ENCODE data around the gene SERPINA1.

SERPINA1 gene

GRCh38 chr14:94332587-94332986 is 55.8 kb downstream of the SERPINA1 start:
- ATAC-seq (ENCODE audit: insufficient read depth, low read depth) = no peak
- Histone ChIP-seq H3K4me1 (ENCODE audit: insufficient read depth, low read length) (no peaks in the 10 kb centered on the region), H4K20me1 (ENCODE audit: insufficient read depth, low read length) (no peaks in the 10 kb centered on the region), H3K27ac (ENCODE audit: low read length) (no peak overlapping the region), H3K36me3 (ENCODE audit: insufficient read depth, low read length) (no peaks in the 10 kb centered on the region), H3K4me2 (ENCODE audit: insufficient read depth, low read length) (no peak overlapping the region), H3K9ac (ENCODE audit: low read depth, low read length) (no peak overlapping the region), H2AFZ (ENCODE audit: low read depth, low read length) (no peak overlapping the region), H3K9me3 (ENCODE audit: insufficient read depth, low read length, severe bottlenecking) (no peaks in the 10 kb centered on the region), H3K27me3 (ENCODE audit: insufficient read depth, low read length, poor library complexity) (peaks cover 2% of the 10 kb centered on the region), H3K79me2 (ENCODE audit: insufficient read depth, low read length) (no peaks in the 10 kb centered on the region), H3K4me3 (ENCODE audit: low read depth in 1 of 2, low read length in 2 of 2) (no peak overlapping the region)
- DNase-seq = no peak
- no peak for TF ChIP-seq EZH2 (IDR thresholded peaks at IDR 0.05; ENCODE audit: borderline replicate concordance, low read depth, low read length, severe bottlenecking)

- DNase-seq (no peak), ATAC-seq (ENCODE audit: insufficient read depth, low read depth) (no peak)
- Histone ChIP-seq H3K4me1 (ENCODE audit: insufficient read depth, low read length) (no peaks in the 10 kb centered on the region), H4K20me1 (ENCODE audit: insufficient read depth, low read length) (no peaks in the 10 kb centered on the region), H3K9ac (ENCODE audit: low read depth, low read length) (no peak overlapping the region), H3K36me3 (ENCODE audit: insufficient read depth, low read length) (no peaks in the 10 kb centered on the region), H3K79me2 (ENCODE audit: insufficient read depth, low read length) (no peaks in the 10 kb centered on the region), H3K4me3 (ENCODE audit: low read depth in 1 of 2, low read length in 2 of 2) (no peak overlapping the region), H2AFZ (ENCODE audit: low read depth, low read length) (no peak overlapping the region), H3K9me3 (ENCODE audit: insufficient read depth, low read length, severe bottlenecking) (no peaks in the 10 kb centered on the region), H3K27ac (ENCODE audit: low read length) (no peak overlapping the region), H3K27me3 (ENCODE audit: insufficient read depth, low read length, poor library complexity) (peaks cover 2% of the 10 kb centered on the region), H3K4me2 (ENCODE audit: insufficient read depth, low read length) (no peak overlapping the region)
- TF ChIP-seq EZH2 (IDR thresholded peaks at IDR 0.05; ENCODE audit: borderline replicate concordance, low read depth, low read length, severe bottlenecking) = no peak
- TF ChIP-seq CTCF (IDR thresholded peaks at IDR 0.05; ENCODE audit: borderline replicate concordance, extremely low read depth, low read length, poor library complexity, severe bottlenecking) = no peak
Observed at GRCh38 chr14:94332063-94332583, 56.3 kb downstream of the SERPINA1 start.

- TF ChIP-seq CTCF (IDR thresholded peaks at IDR 0.05; ENCODE audit: borderline replicate concordance, extremely low read depth, low read length, poor library complexity, severe bottlenecking) = no peak
- no peak for TF ChIP-seq EZH2 (IDR thresholded peaks at IDR 0.05; ENCODE audit: borderline replicate concordance, low read depth, low read length, severe bottlenecking)
- Histone ChIP-seq H3K4me1 (ENCODE audit: insufficient read depth, low read length) (no peaks in the 10 kb centered on the region), H3K27ac (ENCODE audit: low read length) (no peak overlapping the region), H3K4me2 (ENCODE audit: insufficient read depth, low read length) (no peak overlapping the region), H2AFZ (ENCODE audit: low read depth, low read length) (no peak overlapping the region), H3K4me3 (ENCODE audit: low read depth in 1 of 2, low read length in 2 of 2) (no peak overlapping the region), H3K36me3 (ENCODE audit: insufficient read depth, low read length) (no peaks in the 10 kb centered on the region), H3K9ac (ENCODE audit: low read depth, low read length) (no peak overlapping the region), H3K79me2 (ENCODE audit: insufficient read depth, low read length) (no peaks in the 10 kb centered on the region), H3K27me3 (ENCODE audit: insufficient read depth, low read length, poor library complexity) (peaks cover 2% of the 10 kb centered on the region), H3K9me3 (ENCODE audit: insufficient read depth, low read length, severe bottlenecking) (no peaks in the 10 kb centered on the region), H4K20me1 (ENCODE audit: insufficient read depth, low read length) (no peaks in the 10 kb centered on the region)
- no peak for ATAC-seq (ENCODE audit: insufficient read depth, low read depth)
- no peak for DNase-seq
Observed at GRCh38 chr14:94331462-94331861, 56.9 kb downstream of the SERPINA1 start.

- H3K27me3 ChIP-seq (ENCODE audit: insufficient read depth, low read length, poor library complexity) = peaks cover 1% of the 10 kb centered on the region
- ATAC-seq (ENCODE audit: insufficient read depth, low read depth) = no peak
- H2AFZ ChIP-seq (ENCODE audit: low read depth, low read length) = no peak overlapping the region
- H3K9me3 ChIP-seq (ENCODE audit: insufficient read depth, low read length, severe bottlenecking) = no peaks in the 10 kb centered on the region
- DNase-seq = no peak
- no peaks in the 10 kb centered on the region for H3K36me3 ChIP-seq (ENCODE audit: insufficient read depth, low read length)
- no peaks in the 10 kb centered on the region for H3K4me1 ChIP-seq (ENCODE audit: insufficient read depth, low read length)
- H3K27ac ChIP-seq (ENCODE audit: low read length) = no peak overlapping the region
- H3K4me3 ChIP-seq (ENCODE audit: low read depth in 1 of 2, low read length in 2 of 2) = no peak overlapping the region
- H3K4me2 ChIP-seq (ENCODE audit: insufficient read depth, low read length) = no peak overlapping the region
- H3K9ac ChIP-seq (ENCODE audit: low read depth, low read length) = no peak overlapping the region
- no peaks in the 10 kb centered on the region for H4K20me1 ChIP-seq (ENCODE audit: insufficient read depth, low read length)
- no peaks in the 10 kb centered on the region for H3K79me2 ChIP-seq (ENCODE audit: insufficient read depth, low read length)
- no peak for TF ChIP-seq EZH2 (IDR thresholded peaks at IDR 0.05; ENCODE audit: borderline replicate concordance, low read depth, low read length, severe bottlenecking)
- no peak for TF ChIP-seq CTCF (IDR thresholded peaks at IDR 0.05; ENCODE audit: borderline replicate concordance, extremely low read depth, low read length, poor library complexity, severe bottlenecking)
Observed at GRCh38 chr14:94330857-94331256, 57.5 kb downstream of the SERPINA1 start.

Data from DND-41 (cell line).